Muscle layer of colon (tissue), 2 donors: ENCODE data around the gene TSKU.

Source experiments
- H3K27ac ChIP-seq: one replicate; pipeline ENCODE4 v1.7.0; 2013; ENCODE audit warnings: low read depth, mild to moderate bottlenecking, low read length, moderate library complexity
- H3K27me3 ChIP-seq, 2 donors: one replicate each; pipeline ENCODE4 v1.7.0; 2013; ENCODE audit warnings: low read length in 2 of 2, mild to moderate bottlenecking in 2 of 2; ENCODE audit not compliant: insufficient read depth in 2 of 2, control insufficient read depth in 1 of 2
- H3K36me3 ChIP-seq: one replicate; pipeline ENCODE4 v1.7.0; 2013; ENCODE audit warnings: mild to moderate bottlenecking, low read length; ENCODE audit not compliant: insufficient read depth
- H3K4me1 ChIP-seq: one replicate; pipeline ENCODE4 v1.7.0; 2013; ENCODE audit warnings: mild to moderate bottlenecking, low read length; ENCODE audit not compliant: insufficient read depth
- H3K4me3 ChIP-seq, 2 donors: one replicate each; pipeline ENCODE4 v1.7.0; 2013; ENCODE audit warnings: low read length in 2 of 2, low read depth in 1 of 2, mild to moderate bottlenecking in 1 of 2, moderate library complexity in 1 of 2
- H3K9ac ChIP-seq: one replicate; pipeline ENCODE4 v1.7.0; 2013; ENCODE audit warnings: low read length
- H3K9me3 ChIP-seq: one replicate; pipeline ENCODE4 v1.7.0; 2013; ENCODE audit warnings: mild to moderate bottlenecking, low read length
- donor health status: abdominal sarcoma.
- donor health status: Adenocarcinoma of cecum.

TSKU gene

GRCh38 chr11:76800466-76801200 lies 17.5 kb downstream of the TSKU start:
- no peak overlapping the region for H3K9ac ChIP-seq
- H3K36me3 ChIP-seq = no peaks in the 10 kb centered on the region
- no peaks in the 10 kb centered on the region for H3K27me3 ChIP-seq
- H3K27ac ChIP-seq = no peak overlapping the region
- no peaks in the 10 kb centered on the region for H3K9me3 ChIP-seq
- H3K4me3 ChIP-seq = no peak overlapping the region
- peaks cover 11% of the 10 kb centered on the region for H3K4me1 ChIP-seq

GRCh38 chr11:76801225-76801624 lies 18.1 kb downstream of the TSKU start:
- peaks cover 11% of the 10 kb centered on the region for H3K4me1 ChIP-seq
- H3K27ac ChIP-seq = no peak overlapping the region
- no peaks in the 10 kb centered on the region for H3K27me3 ChIP-seq
- H3K36me3 ChIP-seq = no peaks in the 10 kb centered on the region
- H3K9ac ChIP-seq = no peak overlapping the region
- no peaks in the 10 kb centered on the region for H3K9me3 ChIP-seq
- H3K4me3 ChIP-seq = no peak overlapping the region

GRCh38 chr11:76801736-76802135 lies 18.6 kb downstream of the TSKU start:
- Histone ChIP-seq H3K4me1 (peaks cover 11% of the 10 kb centered on the region), H3K36me3 (no peaks in the 10 kb centered on the region), H3K4me3 (no peak overlapping the region), H3K27me3 (no peaks in the 10 kb centered on the region), H3K9me3 (no peaks in the 10 kb centered on the region), H3K9ac (no peak overlapping the region), H3K27ac (no peak overlapping the region)

GRCh38 chr11:76802151-76802550 lies 19.0 kb downstream of the TSKU start:
- no peak overlapping the region for H3K27ac ChIP-seq
- peaks cover 12% of the 10 kb centered on the region for H3K4me1 ChIP-seq
- no peak overlapping the region for H3K4me3 ChIP-seq
- no peak overlapping the region for H3K9ac ChIP-seq
- H3K9me3 ChIP-seq = no peaks in the 10 kb centered on the region
- no peaks in the 10 kb centered on the region for H3K36me3 ChIP-seq
- H3K27me3 ChIP-seq = no peaks in the 10 kb centered on the region

GRCh38 chr11:76802621-76803020 lies 19.5 kb downstream of the TSKU start:
- Histone ChIP-seq H3K9ac (no peak overlapping the region), H3K9me3 (no peaks in the 10 kb centered on the region), H3K27me3 (no peaks in the 10 kb centered on the region), H3K4me1 (peaks cover 14% of the 10 kb centered on the region), H3K36me3 (no peaks in the 10 kb centered on the region), H3K4me3 (no peak overlapping the region), H3K27ac (no peak overlapping the region)

- no peak overlapping the region for H3K4me3 ChIP-seq
- no peak overlapping the region for H3K27ac ChIP-seq
- no peaks in the 10 kb centered on the region for H3K36me3 ChIP-seq
- H3K27me3 ChIP-seq = no peaks in the 10 kb centered on the region
- H3K9ac ChIP-seq = no peak overlapping the region
- peaks cover 14% of the 10 kb centered on the region for H3K4me1 ChIP-seq
- H3K9me3 ChIP-seq = no peaks in the 10 kb centered on the region
Observed at GRCh38 chr11:76803023-76803422, 19.9 kb downstream of the TSKU start.

GRCh38 chr11:76803811-76804600 lies 20.9 kb downstream of the TSKU start:
- H3K36me3 ChIP-seq = no peaks in the 10 kb centered on the region
- no peak overlapping the region for H3K4me3 ChIP-seq
- no peaks in the 10 kb centered on the region for H3K27me3 ChIP-seq
- peaks cover 8% of the 10 kb centered on the region for H3K4me1 ChIP-seq
- H3K27ac ChIP-seq = no peak overlapping the region
- no peaks in the 10 kb centered on the region for H3K9me3 ChIP-seq
- no peak overlapping the region for H3K9ac ChIP-seq

- no peak overlapping the region for H3K4me3 ChIP-seq
- no peak overlapping the region for H3K9ac ChIP-seq
- H3K9me3 ChIP-seq = no peaks in the 10 kb centered on the region
- H3K36me3 ChIP-seq = no peaks in the 10 kb centered on the region
- H3K27me3 ChIP-seq = no peaks in the 10 kb centered on the region
- H3K4me1 ChIP-seq = peaks cover 4% of the 10 kb centered on the region
- no peak overlapping the region for H3K27ac ChIP-seq
Observed at GRCh38 chr11:76805206-76805913, 22.2 kb downstream of the TSKU start.

GRCh38 chr11:76806131-76806530 lies 23.0 kb downstream of the TSKU start:
- H3K9ac ChIP-seq = no peak overlapping the region
- H3K4me1 ChIP-seq = peaks cover 4% of the 10 kb centered on the region
- no peak overlapping the region for H3K4me3 ChIP-seq
- H3K27ac ChIP-seq = no peak overlapping the region
- no peaks in the 10 kb centered on the region for H3K9me3 ChIP-seq
- no peaks in the 10 kb centered on the region for H3K27me3 ChIP-seq
- no peaks in the 10 kb centered on the region for H3K36me3 ChIP-seq

- H3K4me3 ChIP-seq = no peak overlapping the region
- H3K9me3 ChIP-seq = no peaks in the 10 kb centered on the region
- H3K4me1 ChIP-seq = peaks cover 4% of the 10 kb centered on the region
- H3K27ac ChIP-seq = no peak overlapping the region
- H3K9ac ChIP-seq = no peak overlapping the region
- no peaks in the 10 kb centered on the region for H3K36me3 ChIP-seq
- H3K27me3 ChIP-seq = no peaks in the 10 kb centered on the region
Observed at GRCh38 chr11:76806608-76807205, 23.6 kb downstream of the TSKU start.

- peaks cover 4% of the 10 kb centered on the region for H3K4me1 ChIP-seq
- H3K4me3 ChIP-seq = peak overlapping the region in 1 of 2 donors; percentile 15
Observed at GRCh38 chr11:76807206-76807875, 24.2 kb downstream of the TSKU start.

More at GRCh38 chr11:76807206-76807875, 24.2 kb downstream of the TSKU start:
- H3K27me3 ChIP-seq = no peaks in the 10 kb centered on the region
- no peak overlapping the region for H3K27ac ChIP-seq
- H3K9ac ChIP-seq = no peak overlapping the region
- no peaks in the 10 kb centered on the region for H3K36me3 ChIP-seq
- no peaks in the 10 kb centered on the region for H3K9me3 ChIP-seq
